Mesenteric fat pad (tissue), 1 donor: ENCODE results near the gene OSBPL3. TPM values are rescaled to one million over a fixed set of nuclear protein-coding genes. Genes with fewer than 3 reads are reported as not detected.

Experiments used
- DNase-seq: peaks from one replicate; pipeline ENCODE4 v3.0.0-alpha.2; 2020; ENCODE audit warnings: low spot score
- total RNA-seq: library from RNA; stranded (reverse); fragmentation: NEBNext Ultra II Directional; extraction: Animal tissue kit (Norgen Biotek cat#: 25700); gene quantifications from one replicate; pipeline ENCODE4 v1.2.1, GENCODE V29; 2021
- donor health status: DM: yes; HTN: yes; CAD: no.

The OSBPL3 gene
- total RNA-seq, 1 donor from 2014 or later: 9.3 TPM

GRCh38 chr7:24956021-24956420 lies 24.0 kb downstream of the OSBPL3 start:
- DNase-seq: no peak

- no peak for DNase-seq
These were observed 24.7 kb downstream of the OSBPL3 start for GRCh38 chr7:24955313-24955712.

GRCh38 chr7:24952464-24952863 lies 27.5 kb downstream of the OSBPL3 start:
- DNase-seq: no peak

- no peak for DNase-seq
These were observed 28.5 kb downstream of the OSBPL3 start for GRCh38 chr7:24951441-24951980.

- DNase-seq: no peak
These were observed 30.1 kb downstream of the OSBPL3 start for GRCh38 chr7:24949884-24950283.

GRCh38 chr7:24948739-24949138 lies 31.2 kb downstream of the OSBPL3 start:
- DNase-seq: no peak

- no peak for DNase-seq
These were observed 33.5 kb downstream of the OSBPL3 start for GRCh38 chr7:24946467-24946866.

GRCh38 chr7:24945899-24946298 lies 34.1 kb downstream of the OSBPL3 start:
- DNase-seq: no peak

GRCh38 chr7:24943096-24943948 lies 36.7 kb downstream of the OSBPL3 start:
- no peak for DNase-seq

- DNase-seq: no peak
These were observed 37.8 kb downstream of the OSBPL3 start for GRCh38 chr7:24942226-24942625.

- DNase-seq: no peak
These were observed 40.6 kb downstream of the OSBPL3 start for GRCh38 chr7:24939416-24939815.

GRCh38 chr7:24936121-24936824 lies 43.7 kb downstream of the OSBPL3 start:
- no peak for DNase-seq

GRCh38 chr7:24933298-24933697 lies 46.7 kb downstream of the OSBPL3 start:
- no peak for DNase-seq

GRCh38 chr7:24932815-24933214 lies 47.2 kb downstream of the OSBPL3 start:
- DNase-seq: no peak

GRCh38 chr7:24932389-24932788 lies 47.6 kb downstream of the OSBPL3 start:
- DNase-seq: no peak

GRCh38 chr7:24931844-24932243 lies 48.1 kb downstream of the OSBPL3 start:
- no peak for DNase-seq

GRCh38 chr7:24930856-24931255 lies 49.1 kb downstream of the OSBPL3 start:
- no peak for DNase-seq

- DNase-seq: no peak
These were observed 53.1 kb downstream of the OSBPL3 start for GRCh38 chr7:24926623-24927524.

GRCh38 chr7:24924375-24924774 lies 55.6 kb downstream of the OSBPL3 start:
- DNase-seq: no peak

GRCh38 chr7:24923172-24923865 lies 56.7 kb downstream of the OSBPL3 start:
- no peak for DNase-seq
